HFF-Myc (cell line): ENCODE results near the gene AFF3.

Source experiments
- DNase-seq: peaks from one replicate; pipeline ENCODE4 v3.0.0-alpha.2; 2011; ENCODE audit warnings: low read depth; ENCODE audit errors: extremely low read depth
- H3K4me3 ChIP-seq: replicated peaks from 2 replicates; pipeline ENCODE4 v1.5.1; 2011; ENCODE audit warnings: low read depth, mild to moderate bottlenecking, control low read depth, low read length
- CTCF ChIP-seq: IDR thresholded peaks from 2 replicates; pipeline ENCODE4 v1.5.1; 2012; ENCODE audit warnings: mild to moderate bottlenecking, low read depth, low read length, control low read depth; ENCODE audit errors: missing control alignments

The AFF3 gene

GRCh38 chr2:100072503-100072902 is 69.9 kb downstream of the AFF3 start:
- no peak overlapping the region for H3K4me3 ChIP-seq
- no peak for TF ChIP-seq CTCF
- no peak for DNase-seq

DNA sequence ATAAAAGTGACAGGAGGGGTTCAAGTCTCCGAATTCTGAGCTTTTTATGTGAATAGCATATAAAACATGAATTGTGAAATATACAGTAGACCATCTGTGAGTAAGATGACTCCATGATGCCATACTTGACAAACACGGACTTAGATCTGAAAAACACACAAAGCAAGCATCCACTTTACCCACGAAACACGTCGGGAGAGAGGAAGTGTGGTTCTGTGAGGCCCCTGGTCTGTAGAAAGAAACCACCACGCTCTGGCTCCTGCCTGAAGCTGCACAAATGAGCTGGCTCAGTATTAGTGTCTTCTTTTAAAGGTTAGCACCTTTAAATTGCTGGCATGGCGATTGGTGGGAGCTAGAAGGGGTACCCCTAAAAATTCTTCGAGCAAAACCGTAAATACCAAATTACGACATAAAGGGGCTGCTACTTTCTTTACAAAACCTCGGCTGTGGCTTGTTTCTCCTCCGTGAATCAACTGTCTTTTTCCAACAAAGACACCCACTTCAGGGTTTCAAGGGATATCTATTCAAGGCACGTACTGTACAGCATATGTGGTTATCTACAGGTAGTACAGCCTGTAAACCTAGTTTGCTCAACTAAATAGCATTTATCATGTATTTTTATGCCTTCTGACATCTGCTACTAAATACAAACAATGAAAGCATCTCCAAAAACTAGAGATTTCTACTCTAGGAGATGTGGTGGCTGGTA is 70.9 kb downstream of the AFF3 start:
- DNase-seq, result no peak
- no peak for TF ChIP-seq CTCF
- no peak overlapping the region for H3K4me3 ChIP-seq

GRCh38 chr2:100070078-100070477 is 72.3 kb downstream of the AFF3 start:
- H3K4me3 ChIP-seq, result no peak overlapping the region
- TF ChIP-seq CTCF, result no peak
- DNase-seq, result no peak

DNA sequence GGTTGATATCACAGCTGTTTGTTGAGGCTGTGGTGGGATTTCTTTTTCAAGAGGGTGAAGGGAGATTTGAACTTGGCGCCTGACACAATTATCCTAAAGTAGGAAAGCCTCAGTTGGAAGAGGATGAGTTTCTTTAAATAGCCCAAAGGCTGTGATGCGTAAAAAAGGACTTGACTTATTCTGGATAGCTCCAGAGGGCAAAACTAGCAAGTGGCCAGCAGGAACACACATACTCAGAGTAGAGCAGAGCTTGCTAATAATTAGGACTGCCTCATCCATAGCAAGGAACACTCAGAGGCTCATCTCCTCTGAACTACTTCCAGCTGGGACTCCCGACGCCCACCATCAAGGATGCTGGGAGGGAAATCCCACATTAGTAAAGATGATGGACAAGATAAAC is 74.0 kb downstream of the AFF3 start:
- TF ChIP-seq CTCF, result no peak
- DNase-seq, result no peak

GRCh38 chr2:100067784-100068183 is 74.6 kb downstream of the AFF3 start:
- no peak overlapping the region for H3K4me3 ChIP-seq
- DNase-seq, result no peak
- TF ChIP-seq CTCF, result no peak

More for the DNA sequence above, 74.0 kb downstream of the AFF3 start:
- H3K4me3 ChIP-seq, result no peak overlapping the region

DNA sequence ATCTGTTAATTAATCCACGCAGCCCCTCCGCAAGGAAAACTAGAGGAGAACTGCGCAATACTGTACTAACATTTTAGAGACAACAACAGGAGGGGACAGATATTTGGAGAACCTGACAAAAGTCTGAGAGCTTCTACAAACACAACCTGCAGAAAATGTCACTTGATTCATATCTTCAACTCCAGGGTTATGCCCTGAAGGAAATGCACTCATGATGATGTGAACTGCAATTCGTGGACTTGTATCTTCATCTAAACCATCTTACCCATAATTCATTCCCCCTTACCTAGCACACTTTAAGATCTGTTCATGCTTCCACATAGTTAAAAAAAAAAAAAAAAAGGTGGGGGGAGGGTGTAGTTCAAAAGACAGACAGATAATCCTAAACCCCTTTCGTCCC is 75.5 kb downstream of the AFF3 start:
- no peak for DNase-seq
- no peak for TF ChIP-seq CTCF
- H3K4me3 ChIP-seq, result no peak overlapping the region

- TF ChIP-seq CTCF, result no peak
- no peak overlapping the region for H3K4me3 ChIP-seq
- DNase-seq, result no peak
Observed at GRCh38 chr2:100066246-100066645, 76.1 kb downstream of the AFF3 start.
